Pulmonary artery endothelial cell (primary cell): ENCODE measurements around the gene PRR29. TPM values are rescaled to one million over a fixed set of nuclear protein-coding genes. Genes with fewer than 3 reads are reported as not detected.

ENCODE experiments used
- DNase-seq: peaks from one replicate; pipeline ENCODE4 v3.0.0-alpha.2; 2011; ENCODE audit warnings: low read depth, low spot score
- total RNA-seq: library from RNA; depleted of rRNA; stranded (reverse); fragments of >200 nt; gene quantifications from 2 replicates; pipeline ENCODE4 v1.2.3, GENCODE V29; 2014

Gene PRR29
- total RNA-seq, 1 donor from 2014 or later: 0.20 TPM

DNA sequence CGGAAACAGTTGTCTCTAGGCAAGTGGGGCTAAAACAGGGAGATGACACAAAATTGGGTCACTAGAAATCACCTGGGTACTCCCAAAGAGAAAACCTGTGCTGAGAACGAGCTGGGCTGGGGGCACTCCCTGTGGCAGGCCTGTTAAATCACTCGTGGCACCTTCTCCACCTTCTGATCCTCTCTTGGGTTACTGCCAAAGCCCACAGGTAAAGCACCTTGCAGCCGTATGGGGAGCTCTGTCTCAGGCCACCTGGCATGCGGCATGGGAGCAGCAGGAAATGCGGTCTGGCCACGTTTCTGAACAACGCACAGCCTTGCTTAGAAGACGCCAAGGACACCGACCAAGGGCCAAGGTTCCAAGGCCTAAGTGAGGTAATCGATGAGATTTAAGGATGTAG is 43.8 kb downstream of the PRR29 start:
- no peak for DNase-seq

DNA sequence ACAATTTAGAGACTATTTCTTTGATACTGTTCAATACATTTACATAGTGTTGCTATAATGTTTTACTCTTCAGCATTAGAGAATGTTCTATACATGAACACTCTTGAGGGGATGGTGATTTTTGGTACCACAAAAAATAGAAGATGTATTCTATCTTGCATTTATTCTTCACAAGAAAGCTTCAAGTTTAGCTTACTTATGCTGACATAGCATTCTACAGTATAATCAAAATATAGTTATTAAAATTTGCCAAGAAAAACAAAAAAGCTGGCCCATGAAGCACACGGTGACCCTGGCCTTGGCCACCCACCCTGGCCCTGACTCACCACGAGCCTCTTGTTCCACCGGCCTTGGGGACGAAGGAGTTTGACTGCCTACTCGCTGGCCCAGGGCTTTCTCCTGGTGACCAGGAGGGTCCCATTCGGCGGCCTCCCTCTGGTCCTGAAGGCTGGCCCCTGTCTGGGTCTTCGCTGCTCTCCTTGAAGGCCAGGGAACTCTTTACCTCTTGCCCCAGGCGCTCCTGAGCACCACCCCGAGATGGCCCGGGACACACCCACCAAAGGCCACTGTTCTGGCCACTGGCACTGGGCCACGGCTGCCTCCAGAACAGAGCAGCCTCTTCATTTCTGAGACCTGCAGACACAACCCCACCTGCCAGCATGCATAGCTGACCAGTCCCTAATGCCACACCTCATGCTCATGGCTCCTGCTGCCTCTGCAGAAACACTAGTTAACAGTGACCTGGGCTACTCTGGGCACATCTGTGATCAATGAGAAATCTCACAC is 44.7 kb downstream of the PRR29 start:
- no peak for DNase-seq

DNA sequence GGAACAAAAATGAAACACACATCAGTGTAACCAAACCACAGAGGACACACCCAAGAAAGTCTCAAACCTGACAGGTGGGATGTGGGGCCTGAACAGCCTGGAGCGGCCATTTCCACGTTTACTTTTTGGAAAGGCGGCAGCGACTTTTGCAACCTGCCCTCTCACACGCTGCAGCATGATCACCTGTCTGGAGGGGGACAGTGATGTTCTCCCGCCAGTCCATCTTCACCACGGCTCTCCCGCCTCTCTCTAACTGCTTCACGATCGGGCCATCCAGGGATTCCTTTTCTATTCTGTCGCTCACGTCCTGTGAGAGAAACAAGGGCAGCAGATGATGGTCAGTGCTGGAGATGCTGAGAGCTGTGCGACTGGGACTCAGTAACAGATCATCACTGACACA is 47.0 kb downstream of the PRR29 start:
- DNase-seq: no peak

DNA sequence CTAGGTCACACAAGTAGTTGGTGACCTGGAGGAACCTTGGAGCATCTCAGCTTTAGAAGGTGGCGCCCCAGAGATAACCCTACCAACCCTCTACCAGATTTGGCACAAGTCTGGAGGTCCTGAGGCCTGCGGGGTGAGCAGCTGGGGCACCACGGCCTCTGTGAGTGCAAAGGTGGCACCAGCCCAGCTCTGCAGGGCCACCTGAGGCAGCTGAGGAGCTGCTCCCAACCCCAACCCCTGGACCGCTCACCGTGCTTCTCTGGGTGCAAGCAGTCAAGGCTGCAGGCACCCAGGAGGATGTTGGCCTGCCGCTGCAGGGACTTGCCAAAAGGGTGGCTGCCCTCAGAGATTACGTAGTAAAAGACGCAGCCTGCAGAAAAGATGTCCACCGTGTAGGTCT is 50.7 kb downstream of the PRR29 start:
- no peak for DNase-seq

DNA sequence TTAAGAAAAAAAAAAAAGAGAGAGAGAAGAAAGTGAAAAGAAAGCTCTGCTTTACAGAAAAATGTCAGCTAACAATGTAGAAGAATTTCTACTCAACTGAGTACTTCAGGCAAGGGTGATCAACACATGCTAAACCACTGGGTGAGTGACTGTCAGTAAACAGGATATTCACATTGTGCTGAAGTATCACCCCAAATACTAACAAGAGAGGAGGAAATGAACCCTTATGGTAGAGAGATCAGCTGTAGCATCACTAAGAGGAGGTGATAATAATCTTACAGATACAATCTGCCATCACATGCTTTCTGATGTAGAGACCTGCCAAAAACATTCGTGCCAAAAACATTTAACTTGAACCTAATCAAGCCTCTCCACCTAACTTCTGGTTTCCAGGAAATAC is 53.0 kb downstream of the PRR29 start:
- no peak for DNase-seq

DNA sequence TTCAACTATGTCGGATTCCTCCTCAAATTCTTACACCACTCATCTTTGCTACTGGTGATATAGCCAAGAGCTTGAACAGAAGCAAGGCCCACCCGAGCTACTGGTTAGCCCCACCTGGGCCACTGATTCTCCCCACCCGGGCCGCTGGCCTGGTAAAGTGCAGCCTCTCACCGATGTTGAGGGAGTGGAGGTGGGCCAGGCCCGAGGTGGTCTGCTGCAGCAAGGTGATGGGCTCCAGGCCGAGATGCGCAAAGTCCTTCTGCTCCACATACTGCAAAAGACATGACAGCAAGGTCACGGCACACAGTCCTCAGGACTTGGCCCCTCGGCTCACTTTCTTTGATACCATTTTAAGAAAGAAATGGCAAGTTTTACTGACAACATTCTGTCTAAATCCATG is 55.0 kb downstream of the PRR29 start:
- DNase-seq: no peak

Other genes starting within 250 kb of the PRR29 start
- gene CCDC47, start 224.8 kb upstream of the PRR29 start, total RNA-seq: 92.4 and 113 TPM in 2 replicates
- 67.0 and 83.1 TPM in 2 replicates for gene DDX42, start 224.2 kb upstream of the PRR29 start, total RNA-seq
- 134 and 137 TPM in 2 replicates for gene PSMC5, start 170.9 kb upstream of the PRR29 start, total RNA-seq
- gene FTSJ3, start 170.7 kb upstream of the PRR29 start, total RNA-seq: 64.3 and 102 TPM in 2 replicates
- 71.5 and 107 TPM in 2 replicates for gene SMARCD2, start 155.7 kb upstream of the PRR29 start, total RNA-seq
- gene CSH2, start 124.7 kb upstream of the PRR29 start, total RNA-seq: not detected in 2 replicates
- not detected in 2 replicates for gene GH2, start 116.4 kb upstream of the PRR29 start, total RNA-seq
- not detected in 2 replicates for gene CSH1, start 101.8 kb upstream of the PRR29 start, total RNA-seq
- not detected in 2 replicates for gene CSHL1, start 87.1 kb upstream of the PRR29 start, total RNA-seq
- gene GH1, start 79.5 kb upstream of the PRR29 start, total RNA-seq: not detected in 2 replicates
- gene CD79B, start 66.0 kb upstream of the PRR29 start, total RNA-seq: 1.5 and 1.7 TPM in 2 replicates
- gene SCN4A, start 25.4 kb upstream of the PRR29 start, total RNA-seq: 0.07 TPM in 1 of 2 replicates, not detected in the other
- 668 and 680 TPM in 2 replicates for gene ICAM2, start 22.3 kb downstream of the PRR29 start, total RNA-seq
- 9.9 and 14.1 TPM in 2 replicates for gene ERN1, start 131.8 kb downstream of the PRR29 start, total RNA-seq